SJCRH30 (cell line): ENCODE measurements around the gene PCDHGC3. TPM values are rescaled to one million over a fixed set of nuclear protein-coding genes. Genes with fewer than 3 reads are reported as not detected.
A peak's percentile ranks its signal among the peaks of the same experiment; 100 is the strongest.

Experiments used
- DNase-seq, 2 experiments: peaks; one replicate each; pipeline ENCODE4 v3.0.0-alpha.2; 2015 to 2020
- H3K27ac ChIP-seq: fragments of 250-450 bp; sonication (Bioruptor Pico); 2 replicates; pipeline ENCODE4 v1.5.1; 2020; ENCODE audit warnings: mild to moderate bottlenecking, moderate library complexity
- H3K27me3 ChIP-seq: fragments of 250-450 bp; sonication (Bioruptor Pico); 2 replicates; pipeline ENCODE4 v1.5.1; 2020; ENCODE audit warnings: mild to moderate bottlenecking, moderate library complexity
- H3K36me3 ChIP-seq: fragments of 250-450 bp; sonication (Bioruptor Pico); 2 replicates; pipeline ENCODE4 v1.5.1; 2020; ENCODE audit warnings: mild to moderate bottlenecking, moderate library complexity
- H3K4me1 ChIP-seq: fragments of 250-450 bp; sonication (Bioruptor Pico); 2 replicates; pipeline ENCODE4 v1.5.1; 2020; ENCODE audit warnings: mild to moderate bottlenecking, moderate library complexity
- H3K4me3 ChIP-seq: fragments of 250-450 bp; sonication (Bioruptor Pico); 2 replicates; pipeline ENCODE4 v1.5.1; 2020; ENCODE audit warnings: mild to moderate bottlenecking, moderate library complexity
- H3K9me3 ChIP-seq: fragments of 250-450 bp; sonication (Bioruptor Pico); replicated peaks from 2 replicates; pipeline ENCODE4 v1.5.1; 2020; ENCODE audit warnings: mild to moderate bottlenecking, moderate library complexity
- total RNA-seq: library from RNA; depleted of rRNA; stranded (reverse); fragments of >200 nt; shearing (Covaris generic); gene quantifications from 2 replicates; pipeline ENCODE4 v1.2.3, GENCODE V29; 2014

Gene PCDHGC3
- total RNA-seq, 1 experiment from 2014 or later = 105 TPM

GRCh38 chr5:141490771-141491170 is 15.0 kb downstream of the PCDHGC3 start:
- Histone ChIP-seq H3K9me3 (0 out of 2 replicates have a peak, but pooled peaks cover 3% of the 10 kb centered on the region), H3K4me3 (no peak overlapping the region), H3K27ac (no peak overlapping the region), H3K27me3 (no peaks in the 10 kb centered on the region), H3K4me1 (peaks cover 23% of the 10 kb centered on the region), H3K36me3 (peaks cover 74% of the 10 kb centered on the region)
- DNase-seq = no peak

- Histone ChIP-seq H3K27me3 (no peaks in the 10 kb centered on the region), H3K4me1 (peaks cover 29% of the 10 kb centered on the region), H3K36me3 (peaks cover 69% of the 10 kb centered on the region), H3K9me3 (0 out of 2 replicates have a peak, but pooled peaks cover 3% of the 10 kb centered on the region), H3K27ac (no peak overlapping the region), H3K4me3 (no peak overlapping the region)
- no peak for DNase-seq
Observed at GRCh38 chr5:141491323-141492167, 15.8 kb downstream of the PCDHGC3 start.

- no peak for DNase-seq
- Histone ChIP-seq H3K27ac (no peak overlapping the region), H3K4me1 (peaks cover 31% of the 10 kb centered on the region), H3K27me3 (no peaks in the 10 kb centered on the region), H3K9me3 (0 out of 2 replicates have a peak, but pooled peaks cover 3% of the 10 kb centered on the region), H3K4me3 (no peak overlapping the region), H3K36me3 (peaks cover 67% of the 10 kb centered on the region)
Observed at GRCh38 chr5:141492168-141492885, 16.6 kb downstream of the PCDHGC3 start.

GRCh38 chr5:141493500-141494422 is 18.0 kb downstream of the PCDHGC3 start:
- Histone ChIP-seq H3K9me3 (0 out of 2 replicates have a peak, but pooled peaks cover 3% of the 10 kb centered on the region), H3K4me1 (peaks cover 31% of the 10 kb centered on the region), H3K4me3 (no peak overlapping the region), H3K27me3 (no peaks in the 10 kb centered on the region), H3K36me3 (peaks cover 65% of the 10 kb centered on the region), H3K27ac (0 out of 2 replicates have a peak overlapping the region, but pooled peaks have one; percentile 82)
- DNase-seq = no peak

GRCh38 chr5:141494761-141495452 is 19.1 kb downstream of the PCDHGC3 start:
- Histone ChIP-seq H3K4me1 (peaks cover 31% of the 10 kb centered on the region), H3K9me3 (no peaks in the 10 kb centered on the region), H3K4me3 (no peak overlapping the region), H3K36me3 (peaks cover 60% of the 10 kb centered on the region), H3K27ac (peak overlapping the region; percentile 82), H3K27me3 (no peaks in the 10 kb centered on the region)
- DNase-seq = no peak

GRCh38 chr5:141495453-141495811 is 19.7 kb downstream of the PCDHGC3 start:
- Histone ChIP-seq H3K36me3 (peaks cover 60% of the 10 kb centered on the region), H3K27me3 (no peaks in the 10 kb centered on the region), H3K9me3 (no peaks in the 10 kb centered on the region), H3K4me1 (peaks cover 31% of the 10 kb centered on the region), H3K4me3 (no peak overlapping the region), H3K27ac (peak overlapping the region; percentile 82)
- no peak for DNase-seq

- H3K4me3 ChIP-seq = no peak overlapping the region
- peak overlapping the region; percentile 82 for H3K27ac ChIP-seq
- no peaks in the 10 kb centered on the region for H3K9me3 ChIP-seq
- H3K4me1 ChIP-seq = peaks cover 31% of the 10 kb centered on the region
- peak; percentile 97 to 99 for DNase-seq
- peaks cover 54% of the 10 kb centered on the region for H3K36me3 ChIP-seq
- H3K27me3 ChIP-seq = no peaks in the 10 kb centered on the region
Observed at GRCh38 chr5:141496038-141496437, 20.3 kb downstream of the PCDHGC3 start.

- H3K36me3 ChIP-seq = peaks cover 60% of the 10 kb centered on the region
- H3K27ac ChIP-seq = no peak overlapping the region
- H3K27me3 ChIP-seq = no peaks in the 10 kb centered on the region
Observed at GRCh38 chr5:141501761-141502160, 26.0 kb downstream of the PCDHGC3 start.

GRCh38 chr5:141503681-141504080 is 27.9 kb downstream of the PCDHGC3 start:
- no peak overlapping the region for H3K4me3 ChIP-seq
- no peaks in the 10 kb centered on the region for H3K27me3 ChIP-seq
- no peak for DNase-seq
- no peak overlapping the region for H3K27ac ChIP-seq
- peaks cover 27% of the 10 kb centered on the region for H3K4me1 ChIP-seq
- no peaks in the 10 kb centered on the region for H3K9me3 ChIP-seq
- H3K36me3 ChIP-seq = peaks cover 45% of the 10 kb centered on the region

More at GRCh38 chr5:141501761-141502160, 26.0 kb downstream of the PCDHGC3 start:
- DNase-seq = no peak
- Histone ChIP-seq H3K4me1 (peaks cover 8% of the 10 kb centered on the region), H3K9me3 (no peaks in the 10 kb centered on the region), H3K4me3 (no peak overlapping the region)

- Histone ChIP-seq H3K27me3 (no peaks in the 10 kb centered on the region), H3K4me1 (peaks cover 28% of the 10 kb centered on the region), H3K4me3 (no peak overlapping the region), H3K27ac (no peak overlapping the region), H3K9me3 (no peaks in the 10 kb centered on the region), H3K36me3 (peaks cover 42% of the 10 kb centered on the region)
- no peak for DNase-seq
Observed at GRCh38 chr5:141504216-141504615, 28.4 kb downstream of the PCDHGC3 start.

GRCh38 chr5:141506381-141507155 is 30.8 kb downstream of the PCDHGC3 start:
- Histone ChIP-seq H3K36me3 (peaks cover 51% of the 10 kb centered on the region), H3K4me3 (no peak overlapping the region), H3K4me1 (peaks cover 35% of the 10 kb centered on the region), H3K27me3 (no peaks in the 10 kb centered on the region), H3K9me3 (no peaks in the 10 kb centered on the region), H3K27ac (no peak overlapping the region)
- DNase-seq = no peak

- H3K27ac ChIP-seq = peak overlapping the region; percentile 69
- H3K27me3 ChIP-seq = no peaks in the 10 kb centered on the region
- peaks cover 37% of the 10 kb centered on the region for H3K4me1 ChIP-seq
- peak in 1 of 2 experiments; percentile 27 for DNase-seq
- H3K9me3 ChIP-seq = no peaks in the 10 kb centered on the region
- H3K4me3 ChIP-seq = no peak overlapping the region
- H3K36me3 ChIP-seq = peaks cover 53% of the 10 kb centered on the region
Observed at GRCh38 chr5:141507387-141508091, 31.8 kb downstream of the PCDHGC3 start.

- no peak for DNase-seq
- peak overlapping the region; percentile 42 for H3K4me3 ChIP-seq
- H3K9me3 ChIP-seq = no peaks in the 10 kb centered on the region
- H3K4me1 ChIP-seq = peaks cover 42% of the 10 kb centered on the region
- H3K36me3 ChIP-seq = peaks cover 56% of the 10 kb centered on the region
- H3K27me3 ChIP-seq = no peaks in the 10 kb centered on the region
- H3K27ac ChIP-seq = peak overlapping the region; percentile 69
Observed at GRCh38 chr5:141508440-141508797, 32.7 kb downstream of the PCDHGC3 start.
